D721Med (cell line): ENCODE data around the gene TMEM150A.
"Not testable (repeated sequence)": the region's sequence is repeated elsewhere in the genome, so short reads cannot be mapped to it uniquely, and the experiment has no call there.

Experiments used
- DNase-seq: peaks from one replicate; pipeline ENCODE4 v3.0.0; 2011; ENCODE audit warnings: low spot score; ENCODE audit not compliant: insufficient read length
- FAIRE-seq: peaks from 2 replicates; lab custom pipeline; 2011; peaks lifted over from hg19 to GRCh38; lab: Jason Lieb, UNC
- CTCF ChIP-seq: IDR thresholded peaks from 2 replicates; pipeline ENCODE4 v1.5.1; 2012; ENCODE audit warnings: mild to moderate bottlenecking, control low read depth; ENCODE audit not compliant: insufficient read depth; ENCODE audit errors: missing control alignments

The TMEM150A gene

DNA sequence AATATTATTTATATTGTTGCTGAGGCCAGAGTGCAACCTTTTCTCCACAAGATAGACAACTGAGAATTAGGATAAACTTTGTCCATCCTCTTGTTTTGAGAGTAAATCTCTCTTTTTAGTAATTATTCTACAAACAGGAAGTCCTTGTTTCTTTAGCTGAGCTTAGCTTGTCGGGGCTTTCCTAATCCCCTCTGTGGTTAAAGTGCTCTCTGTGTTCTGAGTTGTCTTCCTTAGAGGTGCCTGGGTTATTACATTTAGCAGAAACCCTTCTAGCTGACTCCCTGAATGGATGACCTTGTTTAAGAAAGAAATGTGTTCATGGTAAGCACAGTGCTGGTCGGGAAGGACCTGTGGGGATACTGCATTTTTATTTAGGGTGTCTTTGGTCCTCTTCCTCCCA is 26.2 kb upstream of the TMEM150A start:
- DNase-seq (no peak), FAIRE-seq (no peak)
- no peak for TF ChIP-seq CTCF

DNA sequence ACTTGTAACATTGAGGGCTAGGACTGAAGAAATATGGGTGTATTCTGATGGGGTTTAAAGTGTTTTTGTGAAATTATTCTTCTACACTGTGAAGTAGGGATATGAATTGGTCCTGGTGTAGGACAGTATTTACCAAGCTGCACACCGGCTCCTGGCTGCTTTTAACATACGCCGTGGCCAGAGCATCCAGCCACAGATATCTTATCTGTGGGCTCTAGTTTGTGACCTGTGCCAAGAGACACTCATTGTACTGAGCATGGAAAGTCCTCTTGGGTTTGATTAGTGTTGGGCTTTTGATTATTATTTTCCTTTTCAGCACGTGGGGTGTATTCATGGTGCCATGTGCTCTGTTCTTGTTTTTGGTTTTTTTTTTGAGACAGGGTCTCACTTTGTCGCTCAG is 21.5 kb upstream of the TMEM150A start:
- FAIRE-seq (no peak), DNase-seq (no peak)
- no peak for TF ChIP-seq CTCF

- FAIRE-seq (no peak), DNase-seq (no peak)
- TF ChIP-seq CTCF = no peak
These were observed 18.8 kb upstream of the TMEM150A start for GRCh38 chr2:85621338-85621737.

GRCh38 chr2:85619617-85620016 is 17.1 kb upstream of the TMEM150A start:
- DNase-seq (no peak), FAIRE-seq (no peak)
- no peak for TF ChIP-seq CTCF

GRCh38 chr2:85617723-85618122 is 15.2 kb upstream of the TMEM150A start:
- not testable (repeated sequence) for DNase-seq, FAIRE-seq

DNA sequence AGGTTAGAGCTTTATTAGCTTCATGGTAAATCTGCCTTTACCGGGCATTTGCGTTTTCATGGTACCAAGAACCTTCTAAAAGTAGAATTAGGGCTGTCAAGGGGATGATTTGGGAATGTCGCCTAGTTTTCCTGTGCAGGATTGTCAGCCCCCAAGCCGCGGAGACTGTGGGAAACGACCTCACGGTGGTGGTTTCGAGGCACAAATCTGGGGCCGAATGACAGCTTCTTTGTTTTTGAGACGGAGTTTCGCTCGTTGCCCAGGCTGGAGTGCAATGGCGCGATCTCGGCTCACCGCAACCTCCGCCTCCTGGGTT is 12.9 kb upstream of the TMEM150A start:
- DNase-seq (no peak), FAIRE-seq (no peak)
- TF ChIP-seq CTCF = no peak

- not testable (repeated sequence) for FAIRE-seq
These were observed 12.3 kb upstream of the TMEM150A start for GRCh38 chr2:85614757-85615156.

GRCh38 chr2:85613717-85614515 is 11.4 kb upstream of the TMEM150A start:
- DNase-seq (no peak), FAIRE-seq (no peak)
- TF ChIP-seq CTCF = no peak

More at GRCh38 chr2:85614757-85615156, 12.3 kb upstream of the TMEM150A start:
- not testable (repeated sequence) for DNase-seq
